ENCODE measurements around the gene CTPS2.
A peak's percentile ranks its signal among the peaks of the same experiment; 100 is the strongest.
"Not testable (repeated sequence)": the region's sequence is repeated elsewhere in the genome, so short reads cannot be mapped to it uniquely, and the experiment has no call there.

The CTPS2 gene

GRCh38 chrX:16651391-16652024 lies 61.0 kb downstream of the CTPS2 start:
- DNase-seq: no peak

GRCh38 chrX:16649858-16650257 lies 62.6 kb downstream of the CTPS2 start, which contains the start of gene S100G:
Gene S100G (plus strand): TSS chrX:16650158. CDS start chrX:16651007, 849 bp downstream.
- no peak for DNase-seq

GRCh38 chrX:16646366-16647138 lies 65.9 kb downstream of the CTPS2 start:
- DNase-seq: no peak

GRCh38 chrX:16643176-16643575 lies 69.3 kb downstream of the CTPS2 start:
- DNase-seq: no peak

GRCh38 chrX:16640823-16641222 lies 71.6 kb downstream of the CTPS2 start:
- DNase-seq: no peak

- DNase-seq: no peak
Measured at GRCh38 chrX:16639966-16640365, 72.5 kb downstream of the CTPS2 start.

GRCh38 chrX:16638533-16638932 lies 73.9 kb downstream of the CTPS2 start:
- DNase-seq: no peak

GRCh38 chrX:16635596-16635995 lies 76.9 kb downstream of the CTPS2 start:
- DNase-seq: no peak

GRCh38 chrX:16635040-16635439 lies 77.4 kb downstream of the CTPS2 start:
- DNase-seq: no peak

- no peak for DNase-seq
Measured at GRCh38 chrX:16633754-16634153, 78.7 kb downstream of the CTPS2 start.

- no peak for DNase-seq
Measured at GRCh38 chrX:16629909-16630308, 82.6 kb downstream of the CTPS2 start.

- peak; percentile 1 for DNase-seq
Measured at GRCh38 chrX:16628946-16629595, 83.4 kb downstream of the CTPS2 start.

GRCh38 chrX:16628511-16628910 lies 84.0 kb downstream of the CTPS2 start:
- DNase-seq: not testable (repeated sequence)

GRCh38 chrX:16619024-16619423 lies 93.4 kb downstream of the CTPS2 start:
- DNase-seq: no peak

- no peak for DNase-seq
Measured at GRCh38 chrX:16618422-16618821, 94.0 kb downstream of the CTPS2 start.

GRCh38 chrX:16617382-16617781 lies 95.1 kb downstream of the CTPS2 start:
- DNase-seq: no peak

- no peak for DNase-seq
Measured at GRCh38 chrX:16612257-16612897, 100.1 kb downstream of the CTPS2 start.

- DNase-seq: not testable (repeated sequence)
Measured at GRCh38 chrX:16610654-16611053, 101.8 kb downstream of the CTPS2 start.

GRCh38 chrX:16610121-16610621 lies 102.3 kb downstream of the CTPS2 start:
- no peak for DNase-seq

- peak; percentile 40 for DNase-seq
Measured at GRCh38 chrX:16606142-16606720, 106.2 kb downstream of the CTPS2 start.

- no peak for DNase-seq
Measured at GRCh38 chrX:16604337-16604736, 108.1 kb downstream of the CTPS2 start.

GRCh38 chrX:16603822-16604221 lies 108.6 kb downstream of the CTPS2 start:
- DNase-seq: no peak

GRCh38 chrX:16603235-16603634 lies 109.2 kb downstream of the CTPS2 start:
- not testable (repeated sequence) for DNase-seq
